HEK293 (cell line): Measurements from ENCODE around the gene SRD5A3.
A peak's percentile ranks its signal among the peaks of the same experiment; 100 is the strongest.

Experiments used
- CTCF ChIA-PET: fragments of 350-600 bp; formaldehyde crosslinking; extraction: SDS; loops from one replicate; lab custom pipeline; 2021; ENCODE audit warnings: antibody characterized with exemption; lab: Yijun Ruan, JAX
- POLR2A ChIA-PET: fragments of 300-600 bp; formaldehyde crosslinking; extraction: SDS; loops from one replicate; lab custom pipeline; 2020; ENCODE audit warnings: antibody characterized with exemption, inconsistent platforms; lab: Yijun Ruan, JAX
- H3K27ac ChIP-seq: fragments of 200-500 bp; sonication (Bioruptor generic); 2 replicates; pipeline ENCODE4 v1.5.1; 2014; ENCODE audit warnings: low read depth, low read length, control low read depth, inconsistent platforms; ENCODE audit errors: extremely low read depth
- H3K36me3 ChIP-seq, 2 experiments: fragments of 200-500 bp in 1 of 2; sonication (Bioruptor generic) in 1 of 2; 1 replicate in 1 of 2; 2 replicates in 1 of 2; pipeline ENCODE4 v1.5.1; 2014 to 2017; ENCODE audit warnings: inconsistent platforms in 2 of 2, low read length in 2 of 2; ENCODE audit not compliant: control insufficient read depth in 2 of 2, insufficient read depth in 1 of 2
- H3K4me1 ChIP-seq: fragments of 200-500 bp; sonication (Bioruptor generic); 2 replicates; pipeline ENCODE4 v1.5.1; 2014; ENCODE audit warnings: mild to moderate bottlenecking, low read length, inconsistent platforms; ENCODE audit not compliant: control insufficient read depth, insufficient read depth
- H3K4me3 ChIP-seq: 2 replicates; pipeline ENCODE4 v1.5.1; 2011; ENCODE audit warnings: low read depth, mild to moderate bottlenecking, control low read depth, low read length, moderate library complexity
- H3K9me3 ChIP-seq: fragments of 200-500 bp; sonication (Bioruptor generic); 2 replicates; pipeline ENCODE4 v1.5.1; 2014; ENCODE audit warnings: low read depth, low read length, inconsistent platforms; ENCODE audit not compliant: control insufficient read depth, insufficient read depth
- EGR2 ChIP-seq: fragments of 450-650 bp; formaldehyde crosslinking; IDR thresholded peaks from 2 replicates; pipeline ENCODE4 v1.5.1; 2016; ENCODE audit warnings: low read depth, missing biosample characterization, missing genetic modification characterization
- WT1 ChIP-seq: fragments of 450-650 bp; formaldehyde crosslinking; IDR thresholded peaks from 2 replicates; pipeline ENCODE4 v1.5.1; 2016; ENCODE audit warnings: missing biosample characterization, missing genetic modification characterization
- ZBTB26 ChIP-seq: fragments of 450-650 bp; formaldehyde crosslinking; optimal IDR thresholded peaks from 2 replicates; pipeline ENCODE3; 2016; ENCODE audit warnings: missing biosample characterization, mild to moderate bottlenecking, missing genetic modification characterization
- ZNF114 ChIP-seq: fragments of 450-650 bp; formaldehyde crosslinking; IDR thresholded peaks from 2 replicates; pipeline ENCODE4 v1.5.0; 2017; ENCODE audit warnings: missing biosample characterization, missing genetic modification characterization
- ZNF175 ChIP-seq: fragments of 450-650 bp; formaldehyde crosslinking; IDR thresholded peaks from 2 replicates; pipeline ENCODE4 v1.5.1; 2016; ENCODE audit warnings: missing biosample characterization, missing genetic modification characterization
- ZNF335 ChIP-seq: fragments of 450-650 bp; formaldehyde crosslinking; conservative IDR thresholded peaks from 2 replicates; pipeline ENCODE4 v1.5.1; 2016; ENCODE audit warnings: missing biosample characterization, missing genetic modification characterization
- ZNF423 ChIP-seq: fragments of 450-650 bp; formaldehyde crosslinking; IDR thresholded peaks from 2 replicates; pipeline ENCODE4 v1.5.1; 2016; ENCODE audit warnings: missing biosample characterization, missing genetic modification characterization
- ZNF510 ChIP-seq: fragments of 450-650 bp; formaldehyde crosslinking; IDR thresholded peaks from 2 replicates; pipeline ENCODE4 v1.5.1; 2018; ENCODE audit warnings: mild to moderate bottlenecking, missing genetic modification characterization, missing biosample characterization; ENCODE audit not compliant: insufficient replicate concordance
- ZNF548 ChIP-seq: fragments of 450-650 bp; formaldehyde crosslinking; IDR thresholded peaks from 2 replicates; pipeline ENCODE4 v1.5.1; 2016; ENCODE audit warnings: missing biosample characterization, missing genetic modification characterization
- ZNF610 ChIP-seq: fragments of 450-650 bp; formaldehyde crosslinking; IDR thresholded peaks from 2 replicates; pipeline ENCODE4 v1.5.1; 2016; ENCODE audit warnings: missing biosample characterization, missing genetic modification characterization, borderline replicate concordance
- ZNF645 ChIP-seq: fragments of 450-650 bp; formaldehyde crosslinking; IDR thresholded peaks from 2 replicates; pipeline ENCODE4; 2016; ENCODE audit warnings: missing biosample characterization, missing genetic modification characterization
- ZNF654 ChIP-seq: fragments of 450-650 bp; formaldehyde crosslinking; IDR thresholded peaks from 2 replicates; pipeline ENCODE4 v1.5.1; 2016; ENCODE audit warnings: low read depth, missing biosample characterization, missing genetic modification characterization
- ZNF785 ChIP-seq: fragments of 450-650 bp; formaldehyde crosslinking; IDR thresholded peaks from 2 replicates; pipeline ENCODE4 v1.5.1; 2016; ENCODE audit warnings: missing biosample characterization, missing genetic modification characterization
- TF ChIP-seq, protein P1 (sequence below): fragments of 450-650 bp; formaldehyde crosslinking; IDR thresholded peaks from 2 replicates; pipeline ENCODE4 v1.5.1; 2016; ENCODE audit warnings: missing biosample characterization, missing genetic modification characterization
- TF ChIP-seq, protein P2 (sequence below): fragments of 450-650 bp; formaldehyde crosslinking; IDR thresholded peaks from 2 replicates; pipeline ENCODE4 v1.5.1; 2016; ENCODE audit warnings: missing biosample characterization, missing genetic modification characterization, borderline replicate concordance

The SRD5A3 gene

DNA sequence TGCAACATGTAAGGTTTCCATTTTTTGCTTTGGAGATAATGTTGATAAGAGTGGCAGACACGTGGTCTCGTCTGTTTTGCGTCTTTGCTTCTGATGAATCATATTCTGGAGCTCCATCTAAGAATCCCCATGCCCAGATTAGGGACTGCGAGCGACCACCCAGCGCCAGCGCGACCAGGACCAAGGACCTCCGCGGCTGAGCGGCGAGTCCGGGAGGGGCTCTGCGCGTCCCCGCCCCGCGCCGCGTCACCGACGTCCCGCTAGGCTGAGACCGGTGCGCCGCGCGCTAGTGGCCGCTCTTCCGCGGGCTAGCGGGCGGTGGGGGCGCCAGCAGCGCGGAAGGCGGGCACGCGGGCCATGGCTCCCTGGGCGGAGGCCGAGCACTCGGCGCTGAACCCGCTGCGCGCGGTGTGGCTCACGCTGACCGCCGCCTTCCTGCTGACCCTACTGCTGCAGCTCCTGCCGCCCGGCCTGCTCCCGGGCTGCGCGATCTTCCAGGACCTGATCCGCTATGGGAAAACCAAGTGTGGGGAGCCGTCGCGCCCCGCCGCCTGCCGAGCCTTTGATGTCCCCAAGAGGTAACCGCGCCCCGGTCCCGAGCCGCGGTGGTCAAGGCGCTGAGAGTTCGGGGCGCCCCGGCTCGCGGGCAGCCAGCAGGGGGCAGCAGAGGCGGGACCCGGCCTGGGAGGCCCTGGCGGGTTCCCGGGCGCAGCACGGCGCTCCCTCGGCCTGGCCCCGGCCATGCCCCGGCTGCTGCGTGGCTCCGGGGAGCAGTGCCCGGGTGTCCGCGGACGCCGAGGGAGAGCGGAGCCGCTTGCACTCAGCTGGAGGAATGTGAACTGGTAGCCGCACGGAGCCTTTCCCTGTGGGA lies at the start of gene SRD5A3 (continued):
- TF ChIP-seq, protein P1, sequence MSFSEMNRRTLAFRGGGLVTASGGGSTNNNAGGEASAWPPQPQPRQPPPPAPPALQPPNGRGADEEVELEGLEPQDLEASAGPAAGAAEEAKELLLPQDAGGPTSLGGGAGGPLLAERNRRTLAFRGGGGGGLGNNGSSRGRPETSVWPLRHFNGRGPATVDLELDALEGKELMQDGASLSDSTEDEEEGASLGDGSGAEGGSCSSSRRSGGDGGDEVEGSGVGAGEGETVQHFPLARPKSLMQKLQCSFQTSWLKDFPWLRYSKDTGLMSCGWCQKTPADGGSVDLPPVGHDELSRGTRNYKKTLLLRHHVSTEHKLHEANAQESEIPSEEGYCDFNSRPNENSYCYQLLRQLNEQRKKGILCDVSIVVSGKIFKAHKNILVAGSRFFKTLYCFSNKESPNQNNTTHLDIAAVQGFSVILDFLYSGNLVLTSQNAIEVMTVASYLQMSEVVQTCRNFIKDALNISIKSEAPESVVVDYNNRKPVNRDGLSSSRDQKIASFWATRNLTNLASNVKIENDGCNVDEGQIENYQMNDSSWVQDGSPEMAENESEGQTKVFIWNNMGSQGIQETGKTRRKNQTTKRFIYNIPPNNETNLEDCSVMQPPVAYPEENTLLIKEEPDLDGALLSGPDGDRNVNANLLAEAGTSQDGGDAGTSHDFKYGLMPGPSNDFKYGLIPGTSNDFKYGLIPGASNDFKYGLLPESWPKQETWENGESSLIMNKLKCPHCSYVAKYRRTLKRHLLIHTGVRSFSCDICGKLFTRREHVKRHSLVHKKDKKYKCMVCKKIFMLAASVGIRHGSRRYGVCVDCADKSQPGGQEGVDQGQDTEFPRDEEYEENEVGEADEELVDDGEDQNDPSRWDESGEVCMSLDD (tag by site-specific recombination): peak; percentile 86
- TF ChIP-seq, protein P2, sequence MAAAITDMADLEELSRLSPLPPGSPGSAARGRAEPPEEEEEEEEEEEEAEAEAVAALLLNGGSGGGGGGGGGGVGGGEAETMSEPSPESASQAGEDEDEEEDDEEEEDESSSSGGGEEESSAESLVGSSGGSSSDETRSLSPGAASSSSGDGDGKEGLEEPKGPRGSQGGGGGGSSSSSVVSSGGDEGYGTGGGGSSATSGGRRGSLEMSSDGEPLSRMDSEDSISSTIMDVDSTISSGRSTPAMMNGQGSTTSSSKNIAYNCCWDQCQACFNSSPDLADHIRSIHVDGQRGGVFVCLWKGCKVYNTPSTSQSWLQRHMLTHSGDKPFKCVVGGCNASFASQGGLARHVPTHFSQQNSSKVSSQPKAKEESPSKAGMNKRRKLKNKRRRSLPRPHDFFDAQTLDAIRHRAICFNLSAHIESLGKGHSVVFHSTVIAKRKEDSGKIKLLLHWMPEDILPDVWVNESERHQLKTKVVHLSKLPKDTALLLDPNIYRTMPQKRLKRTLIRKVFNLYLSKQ (tag by site-specific recombination): no peak
- no peak for TF ChIP-seq ZNF785 (tag by site-specific recombination)
- TF ChIP-seq ZNF654 (tag by site-specific recombination): 0 out of 2 replicates have a peak, but pooled peaks have one; percentile 6
- no peak for TF ChIP-seq ZNF548
- TF ChIP-seq WT1: no peak; the same call in 1 of the 2 replicates
- peak; percentile 94 for TF ChIP-seq ZBTB26 (tag by site-specific recombination)
- TF ChIP-seq ZNF610 (tag by site-specific recombination): no peak
- TF ChIP-seq ZNF645: no peak
- no peak for TF ChIP-seq ZNF114 (tag by site-specific recombination)

DNA sequence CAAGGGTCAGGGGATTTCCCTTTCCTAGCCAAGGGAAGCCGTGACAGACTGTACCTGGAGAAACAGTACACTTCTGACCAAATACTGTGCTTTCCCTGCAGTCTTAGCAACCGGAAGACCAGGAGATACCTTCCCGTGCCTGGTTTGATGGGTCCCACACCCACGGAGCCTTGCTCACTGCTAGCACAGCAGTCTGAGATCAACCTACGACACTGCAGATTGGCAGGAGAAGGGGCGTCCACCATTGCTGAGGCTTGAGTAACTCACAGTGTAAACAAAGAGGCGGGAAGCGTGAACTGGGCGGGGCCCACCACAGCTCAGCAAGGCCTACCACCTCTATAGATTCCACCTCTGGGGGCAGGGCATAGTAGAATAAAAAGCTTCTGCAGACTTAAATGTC lies 48.7 kb upstream of the SRD5A3 start:
- TF ChIP-seq EGR2 (tag by site-specific recombination) (0 out of 2 replicates have a peak, but pooled peaks have one; percentile 12), ZNF510 (tag by site-specific recombination) (no peak)
- Histone ChIP-seq H3K36me3 (no peaks in the 10 kb centered on the region), H3K27ac (no peak overlapping the region), H3K4me1 (no peaks in the 10 kb centered on the region), H3K4me3 (no peak overlapping the region), H3K9me3 (no peaks in the 10 kb centered on the region)
- ChIA-PET POLR2A (no interaction called here), CTCF (interaction anchor here (0.6 to 1.2 kb wide), 2 partner anchors 13 to 24 kb away, joined by 3 to 4 read pairs; no protein-coding TSS in a partner anchor)

- H3K36me3 ChIP-seq: no peaks in the 10 kb centered on the region
- H3K4me3 ChIP-seq: no peak overlapping the region
- TF ChIP-seq ZNF175 (tag by site-specific recombination): no peak
- no peak for TF ChIP-seq ZNF423
- 0 out of 2 replicates have a peak, but pooled peaks have one; percentile 31 for TF ChIP-seq ZNF335 (tag by site-specific recombination)
- ChIA-PET CTCF (interaction anchor here (0.9 kb wide), 1 partner anchor 9 kb away, joined by 4 read pairs; no protein-coding TSS in a partner anchor), POLR2A (no interaction called here)
- no peaks in the 10 kb centered on the region for H3K9me3 ChIP-seq
- H3K27ac ChIP-seq: no peak overlapping the region
- H3K4me1 ChIP-seq: no peaks in the 10 kb centered on the region
Observed at GRCh38 chr4:55303760-55304165, 42.3 kb upstream of the SRD5A3 start.
